RPMI7951 (cell line): ENCODE measurements around the gene UBN2. TPM values are rescaled to one million over a fixed set of nuclear protein-coding genes. Genes with fewer than 3 reads are reported as not detected.

Experiments
- DNase-seq: peaks from one replicate; pipeline ENCODE4 v3.0.0-alpha.2; 2012; ENCODE audit warnings: low read depth
- total RNA-seq: library from RNA; depleted of rRNA; stranded (reverse); fragments of >200 nt; shearing (Covaris generic); gene quantifications from 2 replicates; pipeline ENCODE4 v1.2.3, GENCODE V29; 2014; rRNA removed

UBN2 gene
- total RNA-seq, 1 experiment from 2014 or later = 3.6 TPM

DNA sequence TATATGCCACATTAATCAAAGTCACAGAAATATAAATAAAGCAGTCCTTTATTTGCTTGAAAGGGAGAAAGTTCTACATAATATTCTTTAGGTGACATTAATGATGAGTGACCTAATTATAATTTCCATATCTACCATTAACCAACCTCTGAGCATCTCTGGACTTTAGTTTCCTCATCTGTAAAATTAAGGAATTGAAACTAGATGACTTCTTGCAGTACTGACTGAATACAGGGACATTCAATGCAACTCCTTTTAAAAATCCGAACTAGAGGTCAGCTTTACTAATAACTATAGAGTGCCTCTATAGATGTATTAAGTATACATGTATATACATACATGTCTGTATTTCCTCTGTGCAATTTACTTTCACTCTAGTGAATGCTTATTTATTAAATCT is 114.0 kb downstream of the UBN2 start:
- no peak for DNase-seq

GRCh38 chr7:139351027-139351426 is 120.0 kb downstream of the UBN2 start:
- no peak for DNase-seq

DNA sequence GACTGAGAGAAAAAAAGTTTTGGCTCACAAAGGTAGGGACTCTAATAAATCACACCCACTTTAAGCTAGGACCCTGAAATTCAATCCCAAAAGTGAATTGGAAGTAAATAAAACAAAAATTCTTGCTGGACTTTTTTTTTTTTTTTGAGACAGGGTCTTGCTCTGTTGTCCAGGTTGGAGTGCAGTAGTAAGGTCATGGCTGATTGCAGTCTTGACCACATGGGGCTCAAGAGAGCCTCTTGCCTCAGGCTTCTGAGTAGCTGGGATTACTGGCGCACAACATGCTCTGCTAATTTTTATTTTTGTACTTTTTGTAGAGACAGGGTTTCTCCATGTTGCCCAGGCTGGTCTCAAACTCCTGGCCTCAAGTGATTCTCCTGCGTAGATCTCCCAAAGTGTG is 123.7 kb downstream of the UBN2 start:
- no peak for DNase-seq

GRCh38 chr7:139355320-139355719 is 124.3 kb downstream of the UBN2 start:
- no peak for DNase-seq

Other genes starting within 250 kb of the UBN2 start
- gene KIAA1549, start 249.8 kb upstream of the UBN2 start, total RNA-seq = 4.1 and 6.4 TPM in 2 replicates
- 11.4 and 15.8 TPM in 2 replicates for gene ZC3HAV1L, start 195.2 kb upstream of the UBN2 start, total RNA-seq
- gene ZC3HAV1, start 121.5 kb upstream of the UBN2 start, total RNA-seq = 33.1 and 37.2 TPM in 2 replicates
- 36.2 and 42.9 TPM in 2 replicates for gene FMC1, start 110.1 kb downstream of the UBN2 start, total RNA-seq
- gene LUC7L2, start 128.7 kb downstream of the UBN2 start, total RNA-seq = 46.6 and 49.1 TPM in 2 replicates